ENCODE results near the gene KDM4B.
"Not testable (repeated sequence)": the region's sequence is repeated elsewhere in the genome, so short reads cannot be mapped to it uniquely, and the experiment has no call there.

KDM4B gene

GRCh38 chr19:5193192-5193591, 224.3 kb downstream of the KDM4B start:
- H3K4me3 ChIP-seq = no peak overlapping the region
- TF ChIP-seq Cebpa-rat (IDR thresholded peaks at IDR 0.05) = no peak
- peaks cover 0 to 3% (median 0%) of the 10 kb centered on the region in 10 experiments; a peak in 1 of 20 replicates for H3K4me1 ChIP-seq
- H4K20me1 ChIP-seq = no peaks in the 10 kb centered on the region
- no peak overlapping the region for H3K9ac ChIP-seq
- H3K36me3 ChIP-seq = no peaks in the 10 kb centered on the region
- H3K4me2 ChIP-seq = no peak overlapping the region
- peaks cover 0 to 5% (median 0%) of the 10 kb centered on the region in 11 experiments; a peak in 4 of 22 replicates for H3K9me3 ChIP-seq (replicated peaks in 1 of 11)
- no peak overlapping the region for H3K27ac ChIP-seq
- no peaks in the 10 kb centered on the region for H3K27me3 ChIP-seq

- Histone ChIP-seq H3K4me1 (0 out of 20 replicates have a peak, but pooled peaks cover 0 to 3% (median 0%) of the 10 kb centered on the region in 10 experiments), H3K36me3 (no peaks in the 10 kb centered on the region), H4K20me1 (no peaks in the 10 kb centered on the region)
These were observed 225.7 kb downstream of the KDM4B start for GRCh38 chr19:5194641-5195040.

GRCh38 chr19:5195587-5195986, 226.7 kb downstream of the KDM4B start:
- H3K27me3 ChIP-seq, H3K4me3 ChIP-seq, H3K36me3 ChIP-seq, H4K20me1 ChIP-seq, H3K9ac ChIP-seq, H3K4me1 ChIP-seq, H3K4me2 ChIP-seq, H3K27ac ChIP-seq: not testable (repeated sequence)
- H3K9me3 ChIP-seq (replicated peaks in 1 of 11) = peaks cover 7 to 16% (median 10%) of the 10 kb centered on the region in 11 experiments

More at GRCh38 chr19:5194641-5195040, 225.7 kb downstream of the KDM4B start:
- H3K9me3 ChIP-seq (replicated peaks in 1 of 11) = peaks cover 0 to 6% (median under 1%) of the 10 kb centered on the region in 11 experiments; a peak in 8 of 22 replicates
- H3K4me3 ChIP-seq = no peak overlapping the region
- no peak overlapping the region for H3K27ac ChIP-seq
- H3K4me2 ChIP-seq = no peak overlapping the region
- no peak for TF ChIP-seq Cebpa-rat (IDR thresholded peaks at IDR 0.05)
- H3K9ac ChIP-seq = no peak overlapping the region
- no peaks in the 10 kb centered on the region for H3K27me3 ChIP-seq

GRCh38 chr19:5196832-5197231, 227.9 kb downstream of the KDM4B start:
- peaks cover 0 to 6% (median 0%) of the 10 kb centered on the region in 11 experiments; a peak in 3 of 22 replicates for H3K36me3 ChIP-seq
- no peak overlapping the region for H3K4me3 ChIP-seq
- no peak for TF ChIP-seq Cebpa-rat (IDR thresholded peaks at IDR 0.05)
- H3K4me1 ChIP-seq = no peaks in the 10 kb centered on the region
- no peaks in the 10 kb centered on the region for H4K20me1 ChIP-seq
- peaks cover 19 to 23% (median 21%) of the 10 kb centered on the region in 11 experiments for H3K9me3 ChIP-seq (replicated peaks in 1 of 11)
- no peaks in the 10 kb centered on the region for H3K27me3 ChIP-seq
- no peak overlapping the region for H3K9ac ChIP-seq
- no peak overlapping the region for H3K4me2 ChIP-seq
- no peak overlapping the region for H3K27ac ChIP-seq

- Histone ChIP-seq H3K4me1 (no peaks in the 10 kb centered on the region), H3K27me3 (no peaks in the 10 kb centered on the region), H4K20me1 (no peaks in the 10 kb centered on the region), H3K27ac (no peak overlapping the region), H3K36me3 (peaks cover 0 to 18% (median 0%) of the 10 kb centered on the region in 11 experiments; a peak in 8 of 22 replicates), H3K4me3 (no peak overlapping the region), H3K4me2 (no peak overlapping the region), H3K9me3 (replicated peaks in 1 of 11) (peaks cover 32 to 46% (median 39%) of the 10 kb centered on the region in 11 experiments), H3K9ac (no peak overlapping the region)
- no peak for TF ChIP-seq Cebpa-rat (IDR thresholded peaks at IDR 0.05)
These were observed 231.9 kb downstream of the KDM4B start for GRCh38 chr19:5200844-5201243.

- peaks cover 0 to 20% (median 4%) of the 10 kb centered on the region in 11 experiments; a peak in 14 of 22 replicates for H3K36me3 ChIP-seq
- H3K4me2 ChIP-seq = no peak overlapping the region
- TF ChIP-seq Cebpa-rat (IDR thresholded peaks at IDR 0.05) = no peak
- no peaks in the 10 kb centered on the region for H3K4me1 ChIP-seq
- no peaks in the 10 kb centered on the region for H4K20me1 ChIP-seq
- peaks cover 32 to 46% (median 39%) of the 10 kb centered on the region in 11 experiments for H3K9me3 ChIP-seq (replicated peaks in 1 of 11)
- no peak overlapping the region for H3K9ac ChIP-seq
- no peak overlapping the region for H3K4me3 ChIP-seq
- no peak overlapping the region for H3K27ac ChIP-seq
- H3K27me3 ChIP-seq = no peaks in the 10 kb centered on the region
These were observed 233.6 kb downstream of the KDM4B start for GRCh38 chr19:5202553-5202952.
